Ishikawa (cell line): ENCODE measurements around the gene MUL1.

ENCODE experiments used
- CEBPB ChIP-seq: IDR thresholded peaks from 2 replicates; pipeline ENCODE4 v1.6.1; 2012
- CREB1 ChIP-seq: IDR thresholded peaks from 2 replicates; pipeline ENCODE4 v1.6.1; 2012; ENCODE audit warnings: low read depth
- EGR1 ChIP-seq: IDR thresholded peaks from 2 replicates; pipeline ENCODE4 v1.6.1; 2012
- EP300 ChIP-seq: IDR thresholded peaks from 2 replicates; pipeline ENCODE4 v1.6.1; 2012; ENCODE audit warnings: borderline replicate concordance
- FOXM1 ChIP-seq: IDR thresholded peaks from 2 replicates; pipeline ENCODE4 v1.6.1; 2012; ENCODE audit warnings: low read depth, borderline replicate concordance
- MAX ChIP-seq: IDR thresholded peaks from 2 replicates; pipeline ENCODE4 v1.6.1; 2012
- NFIC ChIP-seq: IDR thresholded peaks from 2 replicates; pipeline ENCODE4 v1.6.1; 2012
- RAD21 ChIP-seq: IDR thresholded peaks from 2 replicates; pipeline ENCODE4 v1.6.1; 2012; ENCODE audit warnings: low read depth
- REST ChIP-seq: IDR thresholded peaks from 2 replicates; pipeline ENCODE4 v1.6.1; 2012; ENCODE audit warnings: low read depth, mild to moderate bottlenecking
- TAF1 ChIP-seq: IDR thresholded peaks from 2 replicates; pipeline ENCODE4 v1.6.1; 2012; ENCODE audit warnings: low read depth, mild to moderate bottlenecking
- TCF12 ChIP-seq: IDR thresholded peaks from 2 replicates; pipeline ENCODE4 v1.6.1; 2012; ENCODE audit warnings: low read depth
- TEAD4 ChIP-seq: IDR thresholded peaks from 2 replicates; pipeline ENCODE4 v1.6.1; 2012
- USF1 ChIP-seq: IDR thresholded peaks from 2 replicates; pipeline ENCODE4 v1.6.1; 2012
- YY1 ChIP-seq: IDR thresholded peaks from 2 replicates; pipeline ENCODE4 v1.6.1; 2012; ENCODE audit warnings: low read depth
- ZBTB7A ChIP-seq: IDR thresholded peaks from 2 replicates; pipeline ENCODE4 v1.6.1; 2012; ENCODE audit warnings: low read depth

Gene MUL1

GRCh38 chr1:20508411-20508771, 440 bp upstream of the MUL1 start:
- no peak for TF ChIP-seq MAX
- TF ChIP-seq FOXM1, result no peak
- no peak for TF ChIP-seq REST
- no peak for TF ChIP-seq TCF12
- no peak for TF ChIP-seq NFIC
- no peak for TF ChIP-seq ZBTB7A
- TF ChIP-seq CEBPB, result no peak
- no peak for TF ChIP-seq CREB1

GRCh38 chr1:20507248-20507563, 745 bp downstream of the MUL1 start:
- TF ChIP-seq USF1, result no peak
- no peak for TF ChIP-seq TCF12
- TF ChIP-seq TEAD4, result no peak

- no peak for TF ChIP-seq TAF1
- no peak for TF ChIP-seq NFIC
- TF ChIP-seq CREB1, result no peak
- TF ChIP-seq TEAD4, result no peak
- TF ChIP-seq YY1, result no peak
- no peak for TF ChIP-seq MAX
- no peak for TF ChIP-seq FOXM1
- no peak for TF ChIP-seq EP300
- no peak for TF ChIP-seq CEBPB
- TF ChIP-seq EGR1, result no peak
- TF ChIP-seq USF1, result no peak
- no peak for TF ChIP-seq REST
- TF ChIP-seq TCF12, result no peak
- TF ChIP-seq ZBTB7A, result no peak
Measured at GRCh38 chr1:20505488-20505887, 2.5 kb downstream of the MUL1 start.

- TF ChIP-seq FOXM1 (no peak), TCF12 (no peak), USF1 (no peak), NFIC (no peak), CEBPB (no peak), REST (no peak), MAX (no peak), TAF1 (no peak), ZBTB7A (no peak), TEAD4 (no peak)
Measured at GRCh38 chr1:20500716-20501115, 7.2 kb downstream of the MUL1 start.

- TF ChIP-seq EGR1 (no peak), RAD21 (no peak), TCF12 (no peak), ZBTB7A (no peak), CREB1 (no peak)
Measured at GRCh38 chr1:20499718-20500117, 8.2 kb downstream of the MUL1 start.
